WTC11 (cell line): ENCODE data around the gene TEX36. TPM values are rescaled to one million over a fixed set of nuclear protein-coding genes. Genes with fewer than 3 reads are reported as not detected.
"Not testable (repeated sequence)": the region's sequence is repeated elsewhere in the genome, so short reads cannot be mapped to it uniquely, and the experiment has no call there.

Source experiments
- ATAC-seq: fragments of 200-7000 bp; cut with Tn5 transposase; 2 replicates; pipeline ENCODE4 v1.10.0; 2021; ENCODE audit warnings: mild to moderate bottlenecking, moderate library complexity
- CTCF ChIA-PET: fragments of 300-600 bp; sonication (Branson Sonifier 250); formaldehyde crosslinking; loops from one replicate; lab custom pipeline; 2021; ENCODE audit warnings: antibody characterized with exemption; lab: Charles Lee
- POLR2A ChIA-PET: fragments of 350-600 bp; sonication (Branson Sonifier 250); formaldehyde crosslinking; loops from one replicate; lab custom pipeline; 2021; ENCODE audit warnings: antibody characterized with exemption; lab: Charles Lee
- DNase-seq: peaks from one replicate; pipeline ENCODE4 v3.0.0; 2021; ENCODE audit warnings: low spot score
- H3K27ac Mint-ChIP-seq: 2 replicates; pipeline ENCODE4 v1.8.0; 2021; ENCODE audit warnings: mixed read lengths
- H3K27me3 Mint-ChIP-seq: 2 replicates; pipeline ENCODE4 v1.8.0; 2021; ENCODE audit warnings: low read depth, mild to moderate bottlenecking, moderate library complexity, mixed read lengths
- H3K36me3 Mint-ChIP-seq: 2 replicates; pipeline ENCODE4 v1.8.0; 2021; ENCODE audit warnings: mixed read lengths
- H3K4me1 Mint-ChIP-seq: 2 replicates; pipeline ENCODE4 v1.8.0; 2022; ENCODE audit warnings: mixed read lengths
- H3K4me3 Mint-ChIP-seq: 2 replicates; pipeline ENCODE4 v1.8.0; 2021; ENCODE audit warnings: mild to moderate bottlenecking, moderate library complexity, mixed read lengths
- H3K9me3 Mint-ChIP-seq: 2 replicates; pipeline ENCODE4 v1.8.0; 2021; ENCODE audit warnings: mixed read lengths
- ATF6 ChIP-seq: sonication (generic); formaldehyde crosslinking; IDR thresholded peaks from 2 replicates; pipeline ENCODE4 v1.8.1; 2023; ENCODE audit warnings: mild to moderate bottlenecking, missing genetic modification reagents
- CBFB ChIP-seq: sonication (generic); formaldehyde crosslinking; IDR thresholded peaks from 2 replicates; pipeline ENCODE4 v1.8.1; 2022; ENCODE audit warnings: mild to moderate bottlenecking, low read depth, missing genetic modification reagents
- CREM ChIP-seq: sonication (generic); formaldehyde crosslinking; IDR thresholded peaks from 2 replicates; pipeline ENCODE4 v1.8.1; 2022; ENCODE audit warnings: mild to moderate bottlenecking, missing genetic modification reagents, moderate library complexity
- JAZF1 ChIP-seq: fragments of 250-450 bp; sonication (Bioruptor Pico); IDR thresholded peaks from 2 replicates; pipeline ENCODE4 v1.9.0; 2021; ENCODE audit warnings: moderate library complexity, mild to moderate bottlenecking, inconsistent platforms
- JUN ChIP-seq: sonication (generic); formaldehyde crosslinking; IDR thresholded peaks from 2 replicates; pipeline ENCODE4 v1.8.0; 2023; ENCODE audit warnings: mild to moderate bottlenecking, missing genetic modification reagents
- NFYB ChIP-seq: sonication (generic); formaldehyde crosslinking; conservative IDR thresholded peaks from 2 replicates; pipeline ENCODE4 v1.8.0; 2022; ENCODE audit warnings: low read depth, missing genetic modification reagents
- NR1H2 ChIP-seq: sonication (generic); formaldehyde crosslinking; IDR thresholded peaks from 2 replicates; pipeline ENCODE4 v1.9.0; 2021; ENCODE audit warnings: mild to moderate bottlenecking, moderate library complexity, missing genetic modification reagents
- NR2C2 ChIP-seq: sonication (generic); formaldehyde crosslinking; IDR thresholded peaks from 2 replicates; pipeline ENCODE4 v1.8.0; 2022; ENCODE audit warnings: mild to moderate bottlenecking, missing genetic modification reagents
- NR3C1 ChIP-seq: sonication (generic); formaldehyde crosslinking; conservative IDR thresholded peaks from 2 replicates; pipeline ENCODE4 v1.8.1; 2023; ENCODE audit warnings: low read depth, mild to moderate bottlenecking, missing genetic modification reagents
- OVOL2 ChIP-seq: fragments of 250-450 bp; sonication (Bioruptor Pico); IDR thresholded peaks from 2 replicates; pipeline ENCODE4 v1.9.0; 2021; ENCODE audit warnings: mild to moderate bottlenecking, borderline replicate concordance
- RELA ChIP-seq: sonication (generic); formaldehyde crosslinking; IDR thresholded peaks from 2 replicates; pipeline ENCODE4 v1.8.1; 2022; ENCODE audit warnings: missing genetic modification reagents, mild to moderate bottlenecking, borderline replicate concordance
- SMAD4 ChIP-seq: sonication (generic); formaldehyde crosslinking; IDR thresholded peaks from 2 replicates; pipeline ENCODE4 v1.8.0; 2022; ENCODE audit warnings: mild to moderate bottlenecking, missing genetic modification reagents
- SOX15 ChIP-seq: fragments of 250-450 bp; sonication (Bioruptor Pico); IDR thresholded peaks from 2 replicates; pipeline ENCODE4 v1.9.0; 2021; ENCODE audit warnings: mild to moderate bottlenecking
- ZBTB21 ChIP-seq: sonication (generic); formaldehyde crosslinking; IDR thresholded peaks from 2 replicates; pipeline ENCODE4 v1.8.1; 2023; ENCODE audit warnings: mild to moderate bottlenecking, missing genetic modification reagents, borderline replicate concordance
- ZNF121 ChIP-seq: sonication (generic); formaldehyde crosslinking; IDR thresholded peaks from 2 replicates; pipeline ENCODE4 v1.8.0; 2023; ENCODE audit warnings: missing genetic modification reagents
- ZNF317 ChIP-seq: sonication (generic); formaldehyde crosslinking; IDR thresholded peaks from 2 replicates; pipeline ENCODE4 v1.8.1; 2023; ENCODE audit warnings: low read depth, mild to moderate bottlenecking, moderate library complexity, missing genetic modification reagents, borderline replicate concordance
- ZNF416 ChIP-seq: fragments of 250-450 bp; sonication (Bioruptor Pico); IDR thresholded peaks from 2 replicates; pipeline ENCODE4 v1.9.0; 2021; ENCODE audit warnings: mild to moderate bottlenecking, inconsistent platforms
- ZNF671 ChIP-seq: fragments of 250-450 bp; sonication (Bioruptor Pico); IDR thresholded peaks from 2 replicates; pipeline ENCODE4 v1.8.0; 2021; ENCODE audit warnings: mild to moderate bottlenecking
- total RNA-seq: library from RNA; stranded (reverse); gene quantifications from 3 replicates; pipeline ENCODE4 v1.2.3, GENCODE V29; 2021
- TF ChIP-seq, protein P1 (sequence below): sonication (generic); formaldehyde crosslinking; IDR thresholded peaks from 2 replicates; pipeline ENCODE4 v1.8.1; 2022; ENCODE audit warnings: mild to moderate bottlenecking, missing genetic modification reagents, moderate library complexity, borderline replicate concordance
- TF ChIP-seq, protein P2 (sequence below): sonication (generic); formaldehyde crosslinking; IDR thresholded peaks from 2 replicates; pipeline ENCODE4 v1.8.1; 2023; ENCODE audit warnings: mild to moderate bottlenecking, missing genetic modification reagents, borderline replicate concordance
- TF ChIP-seq, protein P3 (sequence below): sonication (generic); formaldehyde crosslinking; IDR thresholded peaks from 2 replicates; pipeline ENCODE4 v1.8.0; 2022; ENCODE audit warnings: mild to moderate bottlenecking, missing genetic modification reagents

The TEX36 gene
- total RNA-seq, 1 experiment from 2014 or later = not detected

DNA sequence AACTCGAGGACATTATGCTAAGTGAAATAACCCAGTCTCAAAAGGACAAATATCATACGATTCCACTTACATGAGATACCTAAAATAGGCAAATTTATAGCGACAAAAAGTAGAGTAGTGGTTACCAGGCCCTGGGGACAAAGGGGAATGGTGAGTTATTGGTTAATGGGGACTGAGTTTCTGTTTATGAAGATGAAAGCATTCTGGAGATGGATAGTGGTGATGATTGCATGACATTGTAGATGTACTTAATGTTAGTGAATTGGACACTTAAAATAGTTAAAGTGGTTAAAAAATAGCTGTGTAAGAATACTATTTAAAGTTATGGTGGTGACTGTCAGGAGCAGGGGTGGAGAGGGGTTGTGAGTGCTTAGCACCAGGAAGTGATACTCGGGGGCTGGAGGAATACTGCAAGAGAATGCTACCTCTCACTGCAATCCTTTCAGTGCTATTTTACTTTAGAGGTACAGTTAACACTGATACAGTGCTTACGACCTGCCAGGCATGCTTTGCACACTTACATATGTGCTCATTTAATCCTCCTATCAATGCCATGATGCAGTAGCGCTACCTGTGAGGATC is 16.7 kb upstream of the TEX36 start:
- no peak for DNase-seq
- ChIA-PET POLR2A (no interaction called here), CTCF (interaction anchor here (1.3 kb wide), 1 partner anchor 178 kb away, joined by 5 read pairs; no protein-coding TSS in a partner anchor)
- no peaks in the 10 kb centered on the region for H3K27me3 Mint-ChIP-seq
- H3K36me3 Mint-ChIP-seq = 0 out of 2 replicates have a peak, but pooled peaks cover 2% of the 10 kb centered on the region
- peaks cover 7% of the 10 kb centered on the region for H3K9me3 Mint-ChIP-seq
- no peak overlapping the region for H3K4me3 Mint-ChIP-seq
- H3K27ac Mint-ChIP-seq = no peak overlapping the region
- TF ChIP-seq NR2C2 (CRISPR knock-in tag) (no peak), ATF6 (CRISPR knock-in tag) (no peak), ZBTB21 (no peak), SMAD4 (CRISPR knock-in tag) (no peak), CREM (CRISPR knock-in tag) (no peak), RELA (no peak), NR1H2 (no peak), SOX15 (CRISPR knock-in tag) (no peak), JAZF1 (CRISPR knock-in tag) (no peak), CBFB (CRISPR knock-in tag) (no peak), OVOL2 (CRISPR knock-in tag) (no peak), ZNF671 (CRISPR knock-in tag) (no peak), NFYB (CRISPR knock-in tag) (no peak), ZNF121 (CRISPR knock-in tag) (no peak), ZNF317 (no peak), JUN (CRISPR knock-in tag) (no peak), NR3C1 (CRISPR knock-in tag) (no peak), ZNF416 (CRISPR knock-in tag) (no peak)
- TF ChIP-seq, protein P1, sequence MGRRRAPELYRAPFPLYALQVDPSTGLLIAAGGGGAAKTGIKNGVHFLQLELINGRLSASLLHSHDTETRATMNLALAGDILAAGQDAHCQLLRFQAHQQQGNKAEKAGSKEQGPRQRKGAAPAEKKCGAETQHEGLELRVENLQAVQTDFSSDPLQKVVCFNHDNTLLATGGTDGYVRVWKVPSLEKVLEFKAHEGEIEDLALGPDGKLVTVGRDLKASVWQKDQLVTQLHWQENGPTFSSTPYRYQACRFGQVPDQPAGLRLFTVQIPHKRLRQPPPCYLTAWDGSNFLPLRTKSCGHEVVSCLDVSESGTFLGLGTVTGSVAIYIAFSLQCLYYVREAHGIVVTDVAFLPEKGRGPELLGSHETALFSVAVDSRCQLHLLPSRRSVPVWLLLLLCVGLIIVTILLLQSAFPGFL = no peak
- H3K4me1 Mint-ChIP-seq = no peaks in the 10 kb centered on the region
- ATAC-seq = no peak

- TF ChIP-seq, protein P2, sequence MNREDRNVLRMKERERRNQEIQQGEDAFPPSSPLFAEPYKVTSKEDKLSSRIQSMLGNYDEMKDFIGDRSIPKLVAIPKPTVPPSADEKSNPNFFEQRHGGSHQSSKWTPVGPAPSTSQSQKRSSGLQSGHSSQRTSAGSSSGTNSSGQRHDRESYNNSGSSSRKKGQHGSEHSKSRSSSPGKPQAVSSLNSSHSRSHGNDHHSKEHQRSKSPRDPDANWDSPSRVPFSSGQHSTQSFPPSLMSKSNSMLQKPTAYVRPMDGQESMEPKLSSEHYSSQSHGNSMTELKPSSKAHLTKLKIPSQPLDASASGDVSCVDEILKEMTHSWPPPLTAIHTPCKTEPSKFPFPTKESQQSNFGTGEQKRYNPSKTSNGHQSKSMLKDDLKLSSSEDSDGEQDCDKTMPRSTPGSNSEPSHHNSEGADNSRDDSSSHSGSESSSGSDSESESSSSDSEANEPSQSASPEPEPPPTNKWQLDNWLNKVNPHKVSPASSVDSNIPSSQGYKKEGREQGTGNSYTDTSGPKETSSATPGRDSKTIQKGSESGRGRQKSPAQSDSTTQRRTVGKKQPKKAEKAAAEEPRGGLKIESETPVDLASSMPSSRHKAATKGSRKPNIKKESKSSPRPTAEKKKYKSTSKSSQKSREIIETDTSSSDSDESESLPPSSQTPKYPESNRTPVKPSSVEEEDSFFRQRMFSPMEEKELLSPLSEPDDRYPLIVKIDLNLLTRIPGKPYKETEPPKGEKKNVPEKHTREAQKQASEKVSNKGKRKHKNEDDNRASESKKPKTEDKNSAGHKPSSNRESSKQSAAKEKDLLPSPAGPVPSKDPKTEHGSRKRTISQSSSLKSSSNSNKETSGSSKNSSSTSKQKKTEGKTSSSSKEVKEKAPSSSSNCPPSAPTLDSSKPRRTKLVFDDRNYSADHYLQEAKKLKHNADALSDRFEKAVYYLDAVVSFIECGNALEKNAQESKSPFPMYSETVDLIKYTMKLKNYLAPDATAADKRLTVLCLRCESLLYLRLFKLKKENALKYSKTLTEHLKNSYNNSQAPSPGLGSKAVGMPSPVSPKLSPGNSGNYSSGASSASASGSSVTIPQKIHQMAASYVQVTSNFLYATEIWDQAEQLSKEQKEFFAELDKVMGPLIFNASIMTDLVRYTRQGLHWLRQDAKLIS (CRISPR knock-in tag) = no peak
- TF ChIP-seq ATF6 (CRISPR knock-in tag) = no peak
- TF ChIP-seq, protein P3, sequence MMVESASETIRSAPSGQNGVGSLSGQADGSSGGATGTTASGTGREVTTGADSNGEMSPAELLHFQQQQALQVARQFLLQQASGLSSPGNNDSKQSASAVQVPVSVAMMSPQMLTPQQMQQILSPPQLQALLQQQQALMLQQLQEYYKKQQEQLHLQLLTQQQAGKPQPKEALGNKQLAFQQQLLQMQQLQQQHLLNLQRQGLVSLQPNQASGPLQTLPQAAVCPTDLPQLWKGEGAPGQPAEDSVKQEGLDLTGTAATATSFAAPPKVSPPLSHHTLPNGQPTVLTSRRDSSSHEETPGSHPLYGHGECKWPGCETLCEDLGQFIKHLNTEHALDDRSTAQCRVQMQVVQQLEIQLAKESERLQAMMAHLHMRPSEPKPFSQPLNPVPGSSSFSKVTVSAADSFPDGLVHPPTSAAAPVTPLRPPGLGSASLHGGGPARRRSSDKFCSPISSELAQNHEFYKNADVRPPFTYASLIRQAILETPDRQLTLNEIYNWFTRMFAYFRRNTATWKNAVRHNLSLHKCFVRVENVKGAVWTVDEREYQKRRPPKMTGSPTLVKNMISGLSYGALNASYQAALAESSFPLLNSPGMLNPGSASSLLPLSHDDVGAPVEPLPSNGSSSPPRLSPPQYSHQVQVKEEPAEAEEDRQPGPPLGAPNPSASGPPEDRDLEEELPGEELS (CRISPR knock-in tag) = no peak
- ATAC-seq (no peak; the same call in 1 of the 2 replicates), DNase-seq (no peak)
- Mint-ChIP-seq H3K27me3 (no peaks in the 10 kb centered on the region), H3K27ac (no peak overlapping the region), H3K9me3 (peaks cover 7% of the 10 kb centered on the region), H3K4me3 (no peak overlapping the region), H3K36me3 (0 out of 2 replicates have a peak, but pooled peaks cover 2% of the 10 kb centered on the region), H3K4me1 (no peaks in the 10 kb centered on the region)
- POLR2A ChIA-PET = no interaction called here
- CTCF ChIA-PET = no interaction called here
Measured at GRCh38 chr10:125698481-125698998, 15.6 kb upstream of the TEX36 start.

GRCh38 chr10:125696884-125697283 is 13.9 kb upstream of the TEX36 start:
- CTCF ChIA-PET, H3K27ac Mint-ChIP-seq, H3K4me1 Mint-ChIP-seq, H3K9me3 Mint-ChIP-seq, DNase-seq, H3K36me3 Mint-ChIP-seq, H3K27me3 Mint-ChIP-seq, POLR2A ChIA-PET, H3K4me3 Mint-ChIP-seq, ATAC-seq: not testable (repeated sequence)
